ENCODE results near the gene PODXL.

- TF ChIP-seq POLR2A (IDR thresholded peaks at IDR 0.05; ENCODE audit: low read depth, low read length), result no peak
- TF ChIP-seq POLR2AphosphoS5 (IDR thresholded peaks at IDR 0.05; ENCODE audit: low read depth, low read length), result no peak
These were observed 43.0 kb downstream of the PODXL start for GRCh38 chr7:131513245-131514061.
